Head of caudate nucleus (tissue), 42 donors: ENCODE results near the gene NDUFAF8.

Source experiments
- DNase-seq, 42 donors: peaks; one replicate each; pipeline versions ENCODE4 v3.0.0 to v3.0.0-alpha.2; 2020 to 2021; ENCODE audit warnings: mixed read lengths in 7 of 42
- intact Hi-C: fragments of 100-400 bp; cut with DNase I; formaldehyde crosslinking; loops from one replicate; pipeline ENCODE4 v1.15.0; 2022

The NDUFAF8 gene

DNA sequence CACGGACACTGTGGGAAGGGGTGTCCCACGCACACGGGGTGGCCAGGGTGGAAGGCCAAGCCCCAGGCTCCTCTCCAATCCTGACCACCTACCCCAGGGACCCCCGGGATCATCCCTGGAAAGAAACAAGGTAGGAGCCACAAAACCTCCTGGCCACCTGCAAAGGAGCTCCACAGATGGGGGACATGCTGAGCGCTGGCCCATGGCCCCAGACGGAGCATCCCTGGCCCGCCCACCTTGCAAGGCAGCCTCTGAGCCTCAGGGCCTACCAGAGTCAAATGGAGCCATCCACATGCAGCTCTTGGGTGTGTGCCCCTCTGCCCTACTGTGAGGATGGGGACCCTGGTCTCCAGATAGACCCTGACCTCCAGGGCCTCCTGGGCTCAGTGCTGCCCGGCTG, 39.7 kb downstream of the NDUFAF8 start:
- intact Hi-C loops: no loop called here
- no peak for DNase-seq

DNA sequence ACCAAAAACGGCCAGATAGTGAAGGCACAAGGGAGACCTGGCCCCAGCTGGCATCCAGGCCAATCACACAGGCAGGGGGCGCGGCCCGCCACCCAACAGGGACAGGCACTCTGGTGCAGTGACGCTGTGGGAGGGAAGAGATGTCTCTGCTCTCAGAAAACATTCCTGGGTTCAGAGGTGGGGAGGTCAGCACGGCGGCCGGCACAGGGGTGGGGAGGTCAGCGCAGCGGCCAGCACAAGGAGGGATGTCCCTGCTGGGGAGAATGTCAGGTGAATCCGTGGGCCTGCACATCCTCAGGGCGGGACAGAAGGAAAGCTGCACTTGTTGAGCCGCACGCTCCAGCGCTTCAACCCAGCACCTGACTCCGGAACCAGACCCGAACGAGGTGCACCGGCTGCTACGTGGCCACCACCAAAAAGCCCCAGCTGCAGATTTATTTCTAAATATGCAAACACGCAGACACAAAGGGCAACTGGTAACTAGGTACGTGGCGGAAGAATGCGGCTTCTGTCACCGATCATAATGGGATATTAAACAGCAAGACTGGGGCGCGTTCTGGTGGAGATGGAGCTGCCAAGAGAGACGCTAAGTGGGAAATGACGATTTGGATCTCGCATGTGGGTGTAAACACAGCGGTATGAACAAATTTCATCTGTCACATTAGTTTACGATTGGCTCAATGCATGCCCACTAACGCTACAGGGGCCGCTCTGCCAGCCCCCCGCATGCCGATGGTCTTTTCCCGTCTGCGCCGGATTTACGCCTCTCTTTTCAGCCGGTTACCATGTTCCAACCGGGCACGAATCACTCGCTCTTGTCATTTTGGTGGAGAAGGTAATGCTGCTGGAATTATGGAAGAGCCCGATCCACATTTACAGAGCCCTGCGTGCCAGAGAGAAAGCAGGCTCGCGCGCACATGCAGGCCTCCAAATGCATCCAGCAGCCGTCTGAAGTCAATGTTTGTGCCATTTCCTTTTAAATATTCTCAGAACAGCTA, 40.5 kb downstream of the NDUFAF8 start:
- intact Hi-C loops: no loop called here
- no peak for DNase-seq

DNA sequence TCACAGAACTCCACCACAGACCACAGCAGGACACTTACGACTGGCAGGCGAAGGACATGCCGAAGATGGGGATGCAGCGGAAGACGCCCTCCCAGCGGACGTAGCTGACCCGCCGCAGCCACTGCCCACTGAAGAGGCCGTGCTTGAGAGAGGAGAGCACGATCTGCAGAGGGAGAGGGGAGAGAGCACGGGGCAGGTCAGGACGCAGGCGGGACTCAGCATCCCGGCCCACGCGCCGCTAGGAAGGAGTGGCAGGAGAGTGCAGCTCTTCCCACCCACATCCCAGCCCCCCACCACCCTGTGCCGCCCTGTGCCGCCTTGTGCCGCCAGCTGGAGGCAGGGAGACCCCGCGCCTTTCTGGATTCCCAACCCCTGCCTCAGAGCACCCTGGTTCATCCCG, 41.5 kb downstream of the NDUFAF8 start:
- DNase-seq: no peak
- intact Hi-C loops: no loop called here

DNA sequence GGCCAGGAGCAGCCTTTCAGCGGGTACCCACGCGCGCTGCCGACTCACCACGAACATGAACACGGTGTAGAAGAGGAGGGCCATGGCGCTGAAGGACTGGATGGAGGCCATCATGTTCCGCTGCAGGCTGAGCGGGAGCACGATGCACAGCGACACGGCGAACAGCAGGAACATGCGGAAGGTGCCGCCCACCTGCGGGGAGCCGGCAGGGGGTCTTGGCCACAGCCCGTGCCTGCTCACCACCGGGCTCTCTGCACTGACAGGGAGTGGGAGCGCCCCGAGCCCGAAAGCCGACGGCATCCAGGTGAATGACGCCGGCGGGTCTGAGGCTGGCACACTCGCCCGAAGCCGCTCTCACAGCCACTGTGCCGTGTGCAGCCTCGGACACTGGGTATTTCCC, 43.0 kb downstream of the NDUFAF8 start:
- intact Hi-C loops: no loop called here
- no peak for DNase-seq

DNA sequence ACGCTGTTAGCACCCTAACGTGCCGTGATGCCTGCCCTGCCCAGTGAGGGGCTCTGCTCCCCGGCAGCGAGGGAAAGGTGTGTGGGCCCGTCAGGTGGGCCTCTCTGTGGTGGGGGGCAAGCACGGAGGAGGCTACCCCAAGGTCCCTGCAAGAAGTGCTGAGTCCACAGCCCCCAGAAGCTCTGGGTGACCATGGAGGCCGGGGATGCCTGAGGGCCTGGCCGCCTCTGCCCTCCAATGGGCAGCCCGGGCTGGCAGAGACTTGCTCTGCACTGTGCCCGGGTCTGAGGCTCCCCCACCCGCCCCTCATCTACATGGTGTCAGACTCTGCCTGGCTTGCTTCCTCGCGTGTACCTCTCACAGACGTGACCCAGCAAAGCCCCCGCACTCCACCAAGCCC, 43.8 kb downstream of the NDUFAF8 start:
- intact Hi-C loops: no loop called here
- no peak for DNase-seq

DNA sequence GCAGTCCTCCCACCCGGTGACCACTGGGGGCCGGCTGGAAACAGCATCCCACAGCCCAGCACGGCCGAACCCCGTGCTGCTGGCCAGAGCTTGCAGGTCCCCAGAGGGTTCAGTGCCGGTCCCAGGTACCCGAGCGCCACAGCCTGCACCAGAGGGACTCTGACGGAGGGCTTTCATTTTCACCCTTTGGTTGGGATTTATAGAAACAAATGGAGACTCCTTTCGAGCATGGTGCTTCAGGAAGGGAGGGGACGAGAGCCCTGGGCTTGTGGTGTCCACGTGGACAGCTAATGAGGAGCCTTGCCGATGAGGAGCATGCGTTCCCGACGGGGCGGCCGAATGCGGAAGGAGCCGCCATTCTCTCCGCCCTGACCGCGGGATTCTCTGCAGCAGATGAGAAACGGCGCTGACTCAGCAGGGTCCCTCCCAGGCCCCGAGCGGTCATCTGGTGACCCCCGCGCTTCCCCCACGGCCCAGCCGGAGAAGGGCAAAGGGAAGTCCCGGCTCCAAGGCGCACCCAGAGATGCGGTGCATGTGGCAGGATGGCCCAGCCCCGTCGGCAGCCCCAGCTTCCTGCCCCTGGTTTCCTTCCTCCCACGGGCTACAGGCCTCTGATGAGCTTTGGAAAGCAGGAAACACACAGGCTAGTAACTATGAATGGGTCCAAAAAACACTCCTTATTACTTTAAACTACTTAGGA, 46.2 kb downstream of the NDUFAF8 start:
- intact Hi-C loops: no loop called here
- DNase-seq: peak; percentile 20 to 76 (median 56)

DNA sequence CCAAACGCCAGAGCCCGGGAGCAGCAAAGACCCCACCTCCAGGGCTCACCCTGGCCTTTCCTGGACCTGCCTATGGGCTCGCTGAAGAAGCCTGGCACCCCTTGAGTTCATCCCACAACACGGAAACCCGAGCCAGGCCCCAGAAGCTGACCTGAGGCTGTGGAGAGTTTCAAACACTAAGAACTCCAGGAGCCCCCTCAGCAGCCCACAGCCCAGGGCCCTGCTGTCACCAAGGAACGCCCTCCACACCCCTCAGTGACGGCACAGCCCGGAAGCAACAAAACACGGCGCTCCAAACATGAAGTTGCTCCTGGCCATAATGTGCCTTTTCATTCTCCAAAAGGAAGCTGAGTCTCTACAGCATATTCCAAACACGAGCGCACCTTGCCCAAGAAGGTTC, 46.8 kb downstream of the NDUFAF8 start:
- no peak for DNase-seq
- intact Hi-C loops: no loop called here

DNA sequence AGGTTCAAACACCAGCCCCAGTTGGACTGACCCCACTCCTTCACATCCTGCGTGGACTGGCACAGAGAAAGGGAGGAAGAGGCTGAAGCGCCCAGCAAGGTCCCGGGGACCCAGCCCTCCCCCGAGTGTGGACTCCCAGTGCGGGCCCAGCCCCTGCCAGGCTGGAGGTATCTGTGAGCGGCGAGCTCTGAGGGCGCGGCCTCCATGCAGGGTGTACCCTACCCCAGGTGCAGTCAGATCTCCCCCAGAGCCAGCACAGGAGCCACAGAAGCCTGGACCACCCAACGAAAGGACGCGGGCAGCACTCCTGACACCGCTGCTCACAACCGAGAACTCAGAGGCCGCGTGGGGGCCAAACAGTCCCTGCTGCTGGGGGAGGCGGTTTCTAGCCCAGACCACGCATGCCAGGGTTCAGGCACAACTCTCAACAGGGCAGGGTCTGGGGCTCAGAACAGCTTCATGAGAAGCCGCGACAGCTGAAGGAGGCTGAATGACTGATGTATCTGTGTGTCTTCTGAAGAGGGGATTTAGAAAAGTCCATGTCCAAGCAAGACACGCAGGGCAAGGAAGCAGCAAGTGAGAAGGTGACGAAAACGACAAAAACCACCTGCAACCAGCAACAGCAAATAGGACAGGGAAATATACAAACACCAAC, 47.5 kb downstream of the NDUFAF8 start:
- intact Hi-C loops: no loop called here
- DNase-seq: no peak

DNA sequence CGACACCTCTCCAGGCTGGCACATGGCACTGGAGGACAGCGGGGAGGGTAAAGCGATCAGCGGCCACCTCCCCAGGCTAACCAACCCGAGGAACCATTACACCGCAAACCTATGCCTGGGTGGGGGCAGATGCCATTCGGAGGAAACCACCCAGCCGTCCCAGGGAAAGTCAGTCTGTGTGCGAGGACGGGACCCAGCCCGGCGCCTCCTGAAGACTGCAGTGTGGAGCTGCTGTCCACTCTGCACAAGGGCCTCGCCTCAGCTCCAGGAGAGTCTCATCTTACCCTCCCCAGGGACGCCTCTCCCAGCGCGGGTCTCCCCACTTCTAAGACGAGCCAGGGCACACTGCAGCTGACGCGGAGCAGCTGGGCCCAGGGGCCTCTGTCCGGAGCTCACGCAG, 48.0 kb downstream of the NDUFAF8 start:
- intact Hi-C loops: no loop called here
- no peak for DNase-seq

DNA sequence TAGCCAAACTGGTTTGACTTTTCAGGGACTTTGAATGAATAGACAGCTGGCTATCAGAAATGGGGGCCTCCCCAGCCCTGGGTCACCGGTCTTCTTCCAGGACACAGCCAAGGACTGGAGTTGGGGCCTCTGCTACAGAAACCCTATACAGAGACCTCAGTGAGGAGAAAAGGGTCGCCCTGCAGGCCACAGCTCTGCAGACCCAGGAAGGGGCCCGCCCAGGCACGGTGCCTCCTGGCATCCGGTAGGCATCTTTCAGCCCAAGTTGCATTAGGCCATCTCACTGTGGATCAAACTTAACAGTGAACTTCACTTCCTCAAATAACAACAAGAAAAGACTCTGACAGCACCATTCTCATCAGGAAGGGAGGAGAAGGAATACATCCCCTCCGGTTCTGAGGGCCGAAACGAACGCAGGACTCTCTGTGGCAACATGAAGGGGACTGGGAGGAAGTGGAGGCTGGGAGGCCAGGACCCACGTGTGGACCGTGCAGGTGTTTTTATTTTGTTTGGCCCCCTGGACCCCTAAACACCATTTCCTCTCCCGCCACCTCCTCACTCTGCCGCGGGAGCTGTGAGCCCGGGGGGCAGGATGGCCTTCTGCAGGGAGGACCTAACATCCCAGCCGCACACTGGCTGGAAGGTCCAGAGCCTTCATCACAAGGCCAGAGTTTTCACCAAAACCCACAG, 48.8 kb downstream of the NDUFAF8 start:
- intact Hi-C loops: no loop called here
- DNase-seq: no peak

DNA sequence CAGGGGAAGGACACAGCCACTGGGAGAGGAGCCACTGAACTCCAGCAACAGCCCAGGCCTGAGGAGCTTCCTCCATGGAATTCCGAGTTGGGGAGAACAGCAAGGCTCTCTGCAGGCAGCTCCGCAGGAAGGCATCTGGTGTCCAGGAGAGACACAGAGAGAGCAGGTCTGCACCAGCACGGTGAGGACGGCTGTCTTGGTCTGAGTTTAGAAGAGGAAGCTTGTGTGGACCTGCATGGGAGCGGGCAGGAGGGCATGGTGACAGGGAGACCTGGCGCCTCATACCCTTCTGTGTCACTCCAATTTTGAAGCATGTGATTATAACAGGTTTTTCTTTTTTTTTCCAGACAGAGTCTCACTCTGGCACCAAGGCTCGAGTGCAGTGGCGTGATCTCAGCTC, 49.6 kb downstream of the NDUFAF8 start:
- DNase-seq: no peak
- intact Hi-C loops: no loop called here

DNA sequence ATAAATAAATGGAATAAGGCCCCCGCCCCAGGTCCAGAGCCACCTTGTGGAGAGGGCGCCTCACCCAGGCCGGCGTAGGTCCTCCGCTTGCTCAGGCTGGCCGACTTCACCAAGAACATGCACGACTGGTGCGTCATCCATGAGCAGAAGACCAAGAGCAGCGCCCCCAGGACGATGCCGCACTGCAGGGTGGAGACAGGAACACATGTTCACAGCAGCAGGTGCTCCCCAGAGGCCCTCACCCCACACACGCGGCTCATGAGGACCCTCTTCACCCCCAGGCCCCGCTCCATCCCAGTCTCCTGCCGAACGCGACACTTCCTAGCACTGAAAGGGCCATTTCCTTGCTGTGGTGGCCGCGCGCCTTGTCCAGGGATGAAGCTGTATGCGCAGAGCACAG, 50.5 kb downstream of the NDUFAF8 start:
- DNase-seq: no peak
- intact Hi-C loops: no loop called here

DNA sequence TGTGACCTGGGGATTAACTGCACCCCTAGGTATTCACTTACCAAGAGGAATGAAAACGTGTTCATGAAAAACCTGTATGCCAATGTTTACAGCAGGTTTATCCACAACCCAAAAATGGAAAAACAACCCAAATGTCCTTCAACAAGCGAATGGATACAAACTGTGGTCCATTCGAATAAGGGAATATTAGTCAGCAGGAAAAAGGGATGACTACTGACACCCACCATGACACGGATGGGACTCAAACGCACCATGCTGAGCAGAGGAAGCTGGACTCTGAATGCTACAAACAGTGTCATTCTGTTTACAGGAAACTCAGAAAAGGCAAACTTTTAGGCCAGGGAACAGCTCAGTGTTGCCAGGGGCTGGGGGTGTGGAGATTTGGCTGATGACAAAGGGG, 51.1 kb downstream of the NDUFAF8 start:
- DNase-seq: no peak
- intact Hi-C loops: no loop called here
